ENCODE measurements around the gene NME3. TPM values are rescaled to one million over a fixed set of nuclear protein-coding genes. Genes with fewer than 3 reads are reported as not detected.

The NME3 gene
- polyA plus RNA-seq, 1 experiment = 15.6 TPM

DNA sequence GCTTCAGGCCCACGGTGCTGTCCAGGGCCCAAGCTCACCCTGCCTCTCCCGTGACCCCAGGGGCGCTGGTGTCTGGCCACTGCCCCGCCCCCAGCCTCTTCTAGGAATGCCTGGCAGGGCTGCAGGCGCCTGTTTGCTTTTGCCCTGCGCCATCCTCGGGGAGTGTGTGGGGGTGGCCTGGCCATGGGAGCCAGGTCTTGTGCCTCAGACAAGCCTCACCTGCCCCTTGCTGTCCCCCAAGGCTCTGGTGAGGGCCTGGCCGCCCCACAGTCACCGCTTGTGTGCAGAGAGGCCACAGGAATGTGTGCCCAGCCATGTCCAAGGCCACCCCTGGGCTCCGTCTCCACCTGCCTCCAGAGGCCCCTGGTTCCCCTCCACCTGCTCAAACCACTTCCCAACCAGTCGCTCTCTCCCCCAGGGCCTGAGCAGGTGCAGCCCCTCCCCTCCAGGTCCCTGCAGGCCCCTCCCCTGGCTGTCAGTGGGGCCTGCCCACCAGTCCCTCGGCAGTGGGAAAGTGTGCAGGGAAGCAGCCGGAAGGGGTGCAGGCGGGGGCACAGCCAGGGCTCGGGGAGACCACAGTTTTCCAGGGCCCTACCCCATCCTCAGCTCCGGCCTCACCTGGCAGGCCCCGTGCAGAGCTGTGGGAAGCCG, 23.0 kb upstream of the NME3 start:
- Histone ChIP-seq H3K9me3 (ENCODE audit: control insufficient read depth, insufficient read depth, low read length) (peaks cover 5% of the 10 kb centered on the region), H3K4me3 (ENCODE audit: low read depth, low read length) (no peak overlapping the region), H3K27ac (ENCODE audit: low read depth, low read length) (no peak overlapping the region), H3K27me3 (ENCODE audit: control insufficient read depth, insufficient read depth, low read length) (no peaks in the 10 kb centered on the region)
- DNase-seq (ENCODE audit: low read depth, low spot score) = no peak
- POLR2A ChIA-PET = no interaction called here
- CTCF ChIA-PET = no interaction called here
- TF ChIP-seq, protein P1, sequence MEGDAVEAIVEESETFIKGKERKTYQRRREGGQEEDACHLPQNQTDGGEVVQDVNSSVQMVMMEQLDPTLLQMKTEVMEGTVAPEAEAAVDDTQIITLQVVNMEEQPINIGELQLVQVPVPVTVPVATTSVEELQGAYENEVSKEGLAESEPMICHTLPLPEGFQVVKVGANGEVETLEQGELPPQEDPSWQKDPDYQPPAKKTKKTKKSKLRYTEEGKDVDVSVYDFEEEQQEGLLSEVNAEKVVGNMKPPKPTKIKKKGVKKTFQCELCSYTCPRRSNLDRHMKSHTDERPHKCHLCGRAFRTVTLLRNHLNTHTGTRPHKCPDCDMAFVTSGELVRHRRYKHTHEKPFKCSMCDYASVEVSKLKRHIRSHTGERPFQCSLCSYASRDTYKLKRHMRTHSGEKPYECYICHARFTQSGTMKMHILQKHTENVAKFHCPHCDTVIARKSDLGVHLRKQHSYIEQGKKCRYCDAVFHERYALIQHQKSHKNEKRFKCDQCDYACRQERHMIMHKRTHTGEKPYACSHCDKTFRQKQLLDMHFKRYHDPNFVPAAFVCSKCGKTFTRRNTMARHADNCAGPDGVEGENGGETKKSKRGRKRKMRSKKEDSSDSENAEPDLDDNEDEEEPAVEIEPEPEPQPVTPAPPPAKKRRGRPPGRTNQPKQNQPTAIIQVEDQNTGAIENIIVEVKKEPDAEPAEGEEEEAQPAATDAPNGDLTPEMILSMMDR (IDR thresholded peaks at IDR 0.05; ENCODE audit: low read depth, low read length) = no peak

DNA sequence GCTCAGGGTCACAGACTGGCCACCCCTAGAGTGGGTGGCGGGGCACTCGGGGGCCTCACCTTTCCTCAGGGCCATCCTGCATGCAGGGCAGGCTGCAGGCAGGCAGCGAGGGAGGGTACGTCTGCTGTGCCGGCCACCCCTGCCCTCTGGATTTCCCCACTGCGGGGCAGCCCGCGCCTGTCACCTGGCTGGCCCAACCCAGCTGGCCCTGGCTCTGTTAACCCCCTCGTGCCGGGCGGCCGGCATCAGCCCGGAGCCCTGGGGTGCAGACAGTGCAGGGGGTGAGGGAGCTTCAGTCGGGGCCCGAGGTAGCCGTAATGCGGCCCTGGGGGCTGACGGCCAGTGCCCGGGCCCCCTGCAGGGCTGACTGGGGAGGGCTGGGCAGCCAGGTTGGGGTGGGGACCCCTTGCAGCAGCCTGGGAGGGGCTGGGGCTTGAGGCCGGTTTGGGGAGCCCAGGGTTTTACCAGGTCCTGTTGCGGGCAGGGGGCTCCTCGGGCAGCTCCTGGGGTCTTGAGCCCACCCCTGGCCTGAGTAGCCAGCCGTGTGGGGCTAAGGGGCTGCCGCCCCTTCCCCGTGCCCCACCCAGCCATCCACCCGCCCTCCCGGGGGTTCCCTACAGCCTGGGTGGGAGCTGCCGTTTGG, 22.4 kb upstream of the NME3 start, which contains the start of gene IGFALS:
IGFALS (minus strand) TSS at position 128 of the 643 bp plus-strand sequence; CDS start at position 75, 53 bp downstream.
- Histone ChIP-seq H3K4me3 (ENCODE audit: low read depth, low read length) (no peak within 1 kb of the TSS), H3K27me3 (ENCODE audit: control insufficient read depth, insufficient read depth, low read length) (no peaks in the 10 kb centered on the region), H3K9me3 (ENCODE audit: control insufficient read depth, insufficient read depth, low read length) (peaks cover 5% of the 10 kb centered on the region), H3K27ac (ENCODE audit: low read depth, low read length) (no peak within 1 kb of the TSS)
- TF ChIP-seq, protein P1 (IDR thresholded peaks at IDR 0.05; ENCODE audit: low read depth, low read length) = no peak
- CTCF ChIA-PET = no interaction called here
- POLR2A ChIA-PET = no interaction called here
- no peak for DNase-seq (ENCODE audit: low read depth, low spot score)

DNA sequence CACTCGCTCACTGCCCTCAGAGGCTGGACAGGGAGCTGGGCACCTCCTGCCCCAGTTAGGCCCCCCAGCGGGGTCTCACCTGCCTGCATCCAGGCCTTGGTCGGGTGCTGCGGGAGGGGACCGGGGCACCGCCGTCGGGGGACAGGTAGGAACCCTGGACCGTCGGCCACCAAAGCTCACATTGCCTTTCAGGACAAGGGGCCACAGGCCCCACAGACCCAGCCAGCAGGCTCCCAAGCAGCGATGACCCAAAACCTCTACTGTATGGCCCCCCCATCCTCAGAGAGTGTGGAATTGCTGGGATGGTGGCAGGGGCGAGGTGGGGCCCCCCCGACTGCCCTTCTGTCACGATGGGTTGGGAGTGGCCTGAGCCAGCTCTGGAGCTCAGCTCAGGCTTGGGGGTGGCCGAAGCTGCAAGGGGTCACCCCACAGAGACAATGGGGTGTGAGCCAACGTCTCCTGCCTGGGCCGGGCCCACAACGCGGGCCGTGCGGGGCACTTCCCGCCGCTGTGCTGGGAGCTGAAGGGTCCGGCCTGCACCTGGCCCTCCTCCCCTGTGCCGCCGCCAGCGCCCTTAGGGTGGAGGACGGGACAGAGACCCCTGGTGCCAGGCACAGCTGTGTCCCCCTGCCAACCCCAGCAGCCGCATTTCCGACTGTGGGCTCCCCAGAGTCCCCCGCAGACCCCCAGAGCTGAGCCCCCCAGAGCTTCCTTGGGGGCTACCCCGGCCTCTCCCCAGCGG, 21.7 kb upstream of the NME3 start:
- POLR2A ChIA-PET = no interaction called here
- Histone ChIP-seq H3K27ac (ENCODE audit: low read depth, low read length) (no peak overlapping the region), H3K4me3 (ENCODE audit: low read depth, low read length) (no peak overlapping the region), H3K27me3 (ENCODE audit: control insufficient read depth, insufficient read depth, low read length) (no peaks in the 10 kb centered on the region), H3K9me3 (ENCODE audit: control insufficient read depth, insufficient read depth, low read length) (peaks cover 2% of the 10 kb centered on the region)
- CTCF ChIA-PET = interaction anchor here (0.6 kb wide), 1 partner anchor 87 kb away, joined by 3 read pairs; no protein-coding TSS in a partner anchor
- TF ChIP-seq, protein P1 (IDR thresholded peaks at IDR 0.05; ENCODE audit: low read depth, low read length) = no peak
- DNase-seq (ENCODE audit: low read depth, low spot score) = no peak

DNA sequence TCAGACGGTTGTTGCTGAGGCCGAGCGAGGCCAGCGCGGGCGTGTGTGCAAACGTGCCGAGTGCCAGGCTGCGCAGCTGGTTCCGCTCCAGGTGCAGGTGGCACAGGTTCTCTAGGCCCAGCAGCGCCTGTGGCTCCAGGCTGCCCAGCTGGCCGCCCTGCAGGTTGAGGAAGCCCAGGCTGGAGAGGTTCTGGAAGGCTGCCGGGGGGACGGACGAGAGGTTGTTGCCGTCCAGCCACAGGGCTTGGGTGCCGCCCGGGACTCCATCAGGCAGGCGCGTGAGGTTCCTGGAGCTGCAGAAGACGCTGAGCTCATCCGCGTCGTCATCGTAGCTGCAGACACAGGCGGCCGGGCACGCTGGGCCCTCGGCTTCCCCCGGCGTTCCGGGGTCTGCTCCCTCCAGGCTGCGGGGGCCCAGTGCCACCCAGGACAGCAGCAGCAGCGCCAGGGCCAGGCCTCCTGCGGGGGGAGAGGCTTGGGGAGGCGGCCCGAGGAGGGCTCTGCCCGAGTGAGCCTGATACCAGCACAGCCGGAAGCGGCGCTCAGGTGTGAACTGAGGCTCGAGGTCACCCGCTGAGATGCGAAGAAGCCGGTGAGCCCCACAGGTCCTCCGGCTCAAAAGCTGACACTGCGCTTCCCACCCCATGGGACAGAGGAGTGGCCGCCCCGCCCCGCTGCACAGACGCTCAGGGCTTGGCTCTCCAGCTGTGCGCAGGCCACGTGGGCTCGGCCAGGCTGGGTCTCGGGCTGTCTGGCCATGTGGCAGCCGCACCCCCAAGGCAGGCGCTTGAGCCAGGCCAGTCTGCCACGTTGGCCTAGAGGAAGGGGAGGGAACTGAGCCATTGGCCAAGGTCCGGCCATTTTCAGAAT, 20.8 kb upstream of the NME3 start:
- DNase-seq (ENCODE audit: low read depth, low spot score) = no peak
- TF ChIP-seq, protein P1 (IDR thresholded peaks at IDR 0.05; ENCODE audit: low read depth, low read length) = no peak
- H3K9me3 ChIP-seq (ENCODE audit: control insufficient read depth, insufficient read depth, low read length) = no peaks in the 10 kb centered on the region; the same call in 1 of the 2 replicates
- H3K4me3 ChIP-seq (ENCODE audit: low read depth, low read length) = no peak overlapping the region
- POLR2A ChIA-PET = no interaction called here
- CTCF ChIA-PET = interaction anchor here (0.6 kb wide), 1 partner anchor 87 kb away, joined by 3 read pairs; no protein-coding TSS in a partner anchor
- H3K27ac ChIP-seq (ENCODE audit: low read depth, low read length) = no peak overlapping the region
- H3K27me3 ChIP-seq (ENCODE audit: control insufficient read depth, insufficient read depth, low read length) = no peaks in the 10 kb centered on the region

Data from AG04450 (cell line).